GM13976 (cell line): ENCODE results near the gene PSMD8.

Source experiments
- DNase-seq: peaks from one replicate; pipeline ENCODE4 v3.0.0; 2012; ENCODE audit warnings: low spot score
- in situ Hi-C: fragments of 300-500 bp; cut with MboI; formaldehyde crosslinking; loops from one replicate; pipeline ENCODE4 v1.12.0; 2022; ENCODE audit warnings: low sequenced_read_pairs, mixed read lengths, inconsistent platforms; ENCODE audit not compliant: unreplicated experiment
- TF ChIP-seq, protein P1 (sequence below): IDR thresholded peaks from 2 replicates; pipeline ENCODE4 v1.5.1; 2012; ENCODE audit warnings: borderline replicate concordance, mild to moderate bottlenecking; ENCODE audit not compliant: insufficient read depth; ENCODE audit errors: extremely low read depth, missing control alignments, control extremely low read depth

PSMD8 gene

DNA sequence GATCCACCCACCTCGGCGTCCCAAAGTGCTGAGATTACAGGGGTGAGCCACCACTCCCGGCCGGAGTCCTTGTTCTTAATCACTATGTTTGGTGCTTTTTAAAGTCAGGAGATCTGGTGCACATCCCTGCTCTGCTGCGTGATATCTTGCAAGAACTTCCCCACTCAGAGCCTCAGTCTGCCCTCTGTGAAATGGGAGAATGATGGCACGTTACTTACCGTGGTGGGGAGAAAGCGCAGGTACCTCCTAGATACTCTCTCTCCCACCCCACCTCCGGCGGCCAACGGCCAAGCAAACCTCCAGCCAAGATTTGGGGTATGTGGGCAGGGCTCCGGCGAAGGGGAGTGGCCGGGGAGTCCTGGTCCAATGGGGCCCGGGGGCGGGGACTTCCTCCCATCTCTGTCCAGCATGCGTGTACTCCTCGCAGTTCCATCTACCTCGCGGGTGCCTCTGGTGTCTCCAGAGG is 58.9 kb downstream of the PSMD8 start, which contains the start of gene RYR1:
Gene RYR1 (plus strand): TSS at position 424 of the 466 bp plus-strand sequence. CDS start 139 bp downstream, outside the sequence.
- DNase-seq: peak; percentile 91
- TF ChIP-seq, protein P1, sequence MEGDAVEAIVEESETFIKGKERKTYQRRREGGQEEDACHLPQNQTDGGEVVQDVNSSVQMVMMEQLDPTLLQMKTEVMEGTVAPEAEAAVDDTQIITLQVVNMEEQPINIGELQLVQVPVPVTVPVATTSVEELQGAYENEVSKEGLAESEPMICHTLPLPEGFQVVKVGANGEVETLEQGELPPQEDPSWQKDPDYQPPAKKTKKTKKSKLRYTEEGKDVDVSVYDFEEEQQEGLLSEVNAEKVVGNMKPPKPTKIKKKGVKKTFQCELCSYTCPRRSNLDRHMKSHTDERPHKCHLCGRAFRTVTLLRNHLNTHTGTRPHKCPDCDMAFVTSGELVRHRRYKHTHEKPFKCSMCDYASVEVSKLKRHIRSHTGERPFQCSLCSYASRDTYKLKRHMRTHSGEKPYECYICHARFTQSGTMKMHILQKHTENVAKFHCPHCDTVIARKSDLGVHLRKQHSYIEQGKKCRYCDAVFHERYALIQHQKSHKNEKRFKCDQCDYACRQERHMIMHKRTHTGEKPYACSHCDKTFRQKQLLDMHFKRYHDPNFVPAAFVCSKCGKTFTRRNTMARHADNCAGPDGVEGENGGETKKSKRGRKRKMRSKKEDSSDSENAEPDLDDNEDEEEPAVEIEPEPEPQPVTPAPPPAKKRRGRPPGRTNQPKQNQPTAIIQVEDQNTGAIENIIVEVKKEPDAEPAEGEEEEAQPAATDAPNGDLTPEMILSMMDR: no peak
- in situ Hi-C loops: no loop called here
